ENCODE results near the gene ZCCHC8.

Gene ZCCHC8

GRCh38 chr12:122422730-122423257, 77.9 kb downstream of the ZCCHC8 start:
- DNase-seq, result peak; percentile 43

DNA sequence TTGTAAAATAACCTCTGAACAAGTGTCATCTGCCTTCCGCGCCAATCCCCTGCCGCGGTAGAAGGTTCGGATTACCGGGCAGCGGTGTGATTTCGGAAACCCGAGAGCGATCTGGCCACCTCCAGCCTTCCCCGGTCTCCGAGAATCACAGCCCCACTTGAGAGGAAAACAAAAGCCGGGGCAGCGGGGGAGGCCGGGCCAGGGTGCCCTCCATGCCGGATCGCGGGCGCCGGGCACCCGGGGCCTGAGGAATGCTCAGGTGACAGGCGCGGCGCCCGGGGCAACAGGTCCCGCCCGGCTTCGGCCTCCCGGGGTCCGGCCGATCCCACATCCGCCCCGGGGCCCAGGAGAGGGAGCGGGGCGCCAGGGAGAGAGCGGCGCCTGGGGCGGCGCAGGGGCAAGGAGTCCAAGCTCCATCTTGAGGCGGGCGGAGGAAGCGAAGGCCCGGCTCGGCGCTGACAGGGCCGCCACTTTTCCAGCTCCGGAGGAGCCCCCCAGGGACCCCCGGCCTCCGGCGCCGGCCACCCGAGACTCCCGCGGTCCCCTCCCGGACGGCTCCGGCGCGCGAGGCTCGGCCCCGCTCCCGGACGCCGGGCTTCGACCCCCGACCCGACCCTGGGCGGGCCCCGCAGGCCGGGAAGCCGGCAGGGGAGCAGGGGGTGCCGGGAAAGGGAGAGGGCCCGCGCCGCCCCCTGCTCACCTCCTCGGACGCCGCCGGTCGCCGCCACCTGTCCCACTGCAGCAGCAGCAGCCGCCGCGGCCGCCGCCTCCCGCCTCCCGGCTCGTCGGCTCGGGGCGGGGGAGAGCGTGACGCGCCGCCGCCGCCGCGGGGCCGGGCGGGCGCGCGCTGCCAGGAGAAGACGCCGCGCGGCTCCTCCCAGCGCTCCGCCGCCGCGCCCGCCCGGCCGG, 78.7 kb downstream of the ZCCHC8 start, which contains the start of gene CLIP1:
TSS of gene CLIP1 (minus strand) at position 849 of the 909 bp plus-strand sequence. CDS start 42,217 bp downstream, outside the sequence.
- peak; percentile 63 for DNase-seq
